Measurements from ENCODE around the gene DDB1. TPM values are rescaled to one million over a fixed set of nuclear protein-coding genes. Genes with fewer than 3 reads are reported as not detected.

DDB1 gene
- total and polyA plus RNA-seq, 2 of the 13 experiments (the other 11 are each of a cell fraction or from before 2014, with no cell fraction given), result 217 to 266 TPM

DNA sequence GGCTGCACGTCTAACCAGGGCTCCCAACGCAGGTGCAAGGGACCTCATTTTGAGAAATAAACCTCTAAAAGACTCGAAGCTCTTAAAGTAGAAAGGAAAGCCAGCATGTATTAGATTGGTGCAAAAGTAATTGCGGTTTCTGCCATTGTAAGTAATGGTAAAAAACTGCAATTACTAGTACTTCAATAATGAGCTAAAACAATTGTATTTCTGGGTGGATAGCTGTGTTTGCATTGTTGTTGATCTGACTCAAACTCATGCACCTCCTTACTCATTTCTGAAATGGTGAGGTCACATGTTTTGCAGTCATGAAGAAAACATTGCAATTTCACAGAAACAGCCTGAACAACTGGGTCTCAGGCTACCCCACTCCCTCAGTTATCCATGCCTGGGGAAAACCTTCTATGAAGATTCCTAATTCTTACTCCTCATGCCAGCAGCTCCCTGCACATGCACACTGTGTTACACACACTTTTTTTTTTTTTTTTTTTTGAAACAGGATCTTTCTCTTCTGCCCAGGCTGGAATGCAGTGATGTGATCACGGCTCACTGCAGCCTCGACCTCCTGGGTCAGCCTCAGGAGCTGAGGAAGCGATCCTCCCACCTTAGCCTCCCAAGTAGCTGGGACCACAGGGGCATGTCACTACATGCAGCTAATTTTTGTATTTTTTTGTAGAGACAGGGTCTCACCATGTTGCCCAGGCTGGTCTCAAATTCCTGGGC, 62.4 kb downstream of the DDB1 start:
- in situ Hi-C loops (cut with HindIII; ENCODE audit: extremely low pct_ligation_motif_present, low pct_unique_long_range_greater_than_20kb) (no loop called here), intact Hi-C loops (cut with micrococcal nuclease; ENCODE audit: unreplicated experiment) (no loop called here)
- WGBS (ENCODE audit: low lambda C conversion rate), result 97% methylated on average over 7 of the region's 7 CpGs
- Histone ChIP-seq H3K9ac (ENCODE audit: insufficient read depth, low read depth, low read length) (no peak overlapping the region), H3K4me2 (ENCODE audit: low read depth, low read length) (no peak overlapping the region), H3K4me1 (ENCODE audit: insufficient read depth, low read length) (peaks cover 40% of the 10 kb centered on the region), H3K79me2 (ENCODE audit: insufficient read depth, low read length) (no peaks in the 10 kb centered on the region), H3K27ac (ENCODE audit: extremely low read length, insufficient read depth, low read length) (no peak overlapping the region), H3K4me3 (replicated peaks in 1 of 3; ENCODE audit: insufficient read depth in 1 of 3, low read depth in 2 of 3, low read length in 3 of 3) (no peak overlapping the region), H2AFZ (ENCODE audit: low read length) (no peak overlapping the region), H3K9me3 (ENCODE audit: low read length) (no peaks in the 10 kb centered on the region), H3K27me3 (ENCODE audit: control insufficient read depth in 1 of 2, insufficient read depth in 2 of 2, low read length in 2 of 2) (no peaks in the 10 kb centered on the region), H3K36me3 (replicated peaks in 1 of 2; ENCODE audit: control insufficient read depth in 1 of 2, insufficient read depth in 2 of 2, low read length in 2 of 2) (peaks cover 27 to 55% of the 10 kb centered on the region in 2 experiments), H4K20me1 (ENCODE audit: insufficient read depth, low read length) (0 out of 2 replicates have a peak, but pooled peaks cover 1% of the 10 kb centered on the region)
- ATAC-seq, result no peak
- DNase-seq (ENCODE audit: low spot score), result no peak
- ChIA-PET CTCF (ENCODE audit: low intra/inter-chr PET ratio, low total read pairs) (no interaction called here), POLR2A (interaction anchor here (0.7 kb wide), 1 partner anchor 31 kb away, joined by 3 read pairs; no protein-coding TSS in a partner anchor)
- FAIRE-seq, result no peak
- BruUV-seq (replicated peaks), result TSS peak; percentile 42
- TF ChIP-seq TBP (CRISPR knock-in tag; IDR thresholded peaks at IDR 0.05) (no peak), ARNT2 (CRISPR knock-in tag; IDR thresholded peaks at IDR 0.05; ENCODE audit: low read depth) (no peak), SKI (IDR thresholded peaks at IDR 0.05; ENCODE audit: partially characterized antibody) (no peak), TRIM24 (CRISPR knock-in tag; IDR thresholded peaks at IDR 0.05) (no peak), SUZ12 (IDR thresholded peaks at IDR 0.05; ENCODE audit: low read depth, low read length) (no peak)
- TF ChIP-seq, protein P1, sequence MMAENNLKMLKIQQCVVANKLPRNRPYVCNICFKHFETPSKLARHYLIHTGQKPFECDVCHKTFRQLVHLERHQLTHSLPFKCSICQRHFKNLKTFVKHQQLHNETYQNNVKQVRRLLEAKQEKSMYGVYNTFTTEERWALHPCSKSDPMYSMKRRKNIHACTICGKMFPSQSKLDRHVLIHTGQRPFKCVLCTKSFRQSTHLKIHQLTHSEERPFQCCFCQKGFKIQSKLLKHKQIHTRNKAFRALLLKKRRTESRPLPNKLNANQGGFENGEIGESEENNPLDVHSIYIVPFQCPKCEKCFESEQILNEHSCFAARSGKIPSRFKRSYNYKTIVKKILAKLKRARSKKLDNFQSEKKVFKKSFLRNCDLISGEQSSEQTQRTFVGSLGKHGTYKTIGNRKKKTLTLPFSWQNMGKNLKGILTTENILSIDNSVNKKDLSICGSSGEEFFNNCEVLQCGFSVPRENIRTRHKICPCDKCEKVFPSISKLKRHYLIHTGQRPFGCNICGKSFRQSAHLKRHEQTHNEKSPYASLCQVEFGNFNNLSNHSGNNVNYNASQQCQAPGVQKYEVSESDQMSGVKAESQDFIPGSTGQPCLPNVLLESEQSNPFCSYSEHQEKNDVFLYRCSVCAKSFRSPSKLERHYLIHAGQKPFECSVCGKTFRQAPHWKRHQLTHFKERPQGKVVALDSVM (CRISPR knock-in tag; IDR thresholded peaks at IDR 0.05), result 0 out of 2 replicates have a peak, but pooled peaks have one; percentile 28
- TF ChIP-seq, protein P2, sequence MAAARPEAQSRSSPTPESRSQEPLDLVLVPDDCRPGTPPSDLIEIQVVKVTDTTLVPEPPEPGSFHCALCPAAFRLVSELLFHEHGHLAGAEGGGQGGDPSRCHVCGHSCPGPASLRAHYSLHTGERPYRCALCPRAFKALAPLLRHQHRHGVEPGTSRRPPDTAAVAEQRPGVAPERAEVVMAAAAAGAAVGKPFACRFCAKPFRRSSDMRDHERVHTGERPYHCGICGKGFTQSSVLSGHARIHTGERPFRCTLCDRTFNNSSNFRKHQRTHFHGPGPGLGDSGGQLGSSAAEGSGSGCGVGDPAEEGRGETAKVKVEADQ (CRISPR knock-in tag; IDR thresholded peaks at IDR 0.05; ENCODE audit: borderline replicate concordance), result no peak
